Measurements from ENCODE around the gene SORCS2. TPM values are rescaled to one million over a fixed set of nuclear protein-coding genes. Genes with fewer than 3 reads are reported as not detected.

SORCS2 gene
- total RNA-seq, 1 donor from 2014 or later = 1.2 TPM

DNA sequence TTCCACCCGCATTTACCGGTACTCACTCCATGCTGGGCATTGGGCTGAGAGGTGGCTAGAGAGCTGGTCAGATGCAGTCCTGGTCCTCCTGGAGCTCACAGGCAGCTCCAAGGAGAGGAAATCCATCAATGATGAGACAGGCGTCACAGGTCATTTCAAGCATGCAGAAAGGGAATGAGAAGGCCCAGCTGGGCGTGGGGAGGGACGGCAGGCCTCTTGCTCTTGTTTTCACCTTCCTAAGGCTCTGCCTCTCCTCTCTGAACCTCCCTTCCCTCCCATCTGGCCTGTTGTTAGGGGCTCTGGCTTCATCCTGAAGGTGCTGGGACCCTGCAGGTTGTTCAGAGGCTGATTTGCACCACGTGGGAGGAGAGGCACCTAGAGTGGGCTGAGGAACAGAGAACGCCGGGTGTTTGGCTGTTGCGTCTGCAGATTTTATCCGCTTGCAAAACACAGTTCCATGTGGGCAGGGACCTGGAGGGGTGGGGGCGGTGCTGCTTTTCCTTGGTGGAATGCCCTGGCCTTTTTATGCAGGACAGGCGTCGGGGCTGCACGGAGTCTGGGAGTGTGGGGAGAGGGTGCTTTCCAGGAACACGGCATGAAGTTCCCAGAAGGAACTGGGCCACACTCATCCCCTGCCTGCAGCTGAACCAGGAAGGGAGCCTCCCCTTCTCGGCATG is 323.9 kb downstream of the SORCS2 start:
- intact Hi-C loops (cut with DNase I) = loop anchor here (5.0 kb wide), 1 partner anchor 116 kb away; no protein-coding TSS in a partner anchor
- no peak for ATAC-seq (ENCODE audit: poor library complexity)
- DNase-seq = no peak

DNA sequence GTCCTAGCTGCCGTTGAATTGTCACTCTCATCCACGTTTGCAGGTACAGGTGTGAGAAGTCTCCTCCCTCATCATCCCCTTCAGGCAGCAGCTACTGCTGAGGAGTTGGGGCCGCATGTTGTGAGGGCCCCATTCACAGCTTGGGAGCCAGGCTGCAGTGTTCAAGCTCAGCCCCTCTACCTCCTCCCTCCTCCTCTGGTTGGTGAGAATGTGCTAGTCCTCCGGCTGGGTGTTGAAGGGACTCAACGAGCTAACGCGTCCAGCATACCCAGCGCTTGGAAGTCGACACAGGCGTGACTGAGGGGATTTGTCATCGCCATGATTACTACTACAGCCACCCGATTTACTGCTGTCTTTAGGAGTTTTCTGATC is 324.4 kb downstream of the SORCS2 start:
- intact Hi-C loops (cut with DNase I) = loop anchor here (5.0 kb wide), 1 partner anchor 116 kb away; no protein-coding TSS in a partner anchor
- DNase-seq (no peak), ATAC-seq (ENCODE audit: poor library complexity) (peak; percentile 67)

DNA sequence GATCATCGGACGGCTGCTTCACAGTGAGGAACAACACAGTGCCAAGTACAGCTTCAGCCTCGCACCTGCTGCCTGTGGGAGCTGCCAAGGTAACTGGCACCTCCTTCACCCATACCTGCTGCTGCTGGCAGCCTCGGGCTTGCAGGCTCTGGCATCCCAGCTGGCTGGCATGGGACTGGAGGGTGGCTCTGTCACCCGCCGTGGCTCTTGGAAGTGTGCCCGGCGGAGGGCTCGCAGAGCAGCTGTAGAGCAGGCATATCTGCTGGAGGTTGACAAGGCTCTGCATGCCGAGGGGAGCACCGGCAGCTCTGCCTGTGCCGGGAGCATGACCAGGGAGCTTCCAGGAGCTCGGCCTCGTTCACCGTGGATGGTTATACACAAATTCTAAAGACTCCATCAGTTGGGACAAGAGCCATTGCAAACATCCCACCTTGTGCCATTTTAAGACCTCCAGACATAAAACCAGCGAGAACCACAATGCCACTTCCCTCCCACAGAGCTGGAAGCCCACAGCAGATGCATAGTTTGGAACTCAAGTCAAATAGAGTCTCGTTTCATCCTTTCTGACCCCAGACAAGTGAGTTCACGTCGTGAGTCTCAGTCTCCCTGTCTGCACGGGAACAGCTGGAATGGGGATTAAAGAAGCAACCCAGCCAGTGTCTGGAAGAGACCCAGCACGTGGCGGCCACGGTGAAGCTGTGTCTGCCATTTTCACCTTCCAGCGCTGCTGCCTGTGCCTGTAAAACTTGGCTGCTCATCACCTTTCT is 326.7 kb downstream of the SORCS2 start:
- DNase-seq (peak; percentile 78), ATAC-seq (ENCODE audit: poor library complexity) (peak; percentile 87)
- intact Hi-C loops (cut with DNase I) = loop anchor here (5.0 kb wide), 1 partner anchor 113 kb away; no protein-coding TSS in a partner anchor

DNA sequence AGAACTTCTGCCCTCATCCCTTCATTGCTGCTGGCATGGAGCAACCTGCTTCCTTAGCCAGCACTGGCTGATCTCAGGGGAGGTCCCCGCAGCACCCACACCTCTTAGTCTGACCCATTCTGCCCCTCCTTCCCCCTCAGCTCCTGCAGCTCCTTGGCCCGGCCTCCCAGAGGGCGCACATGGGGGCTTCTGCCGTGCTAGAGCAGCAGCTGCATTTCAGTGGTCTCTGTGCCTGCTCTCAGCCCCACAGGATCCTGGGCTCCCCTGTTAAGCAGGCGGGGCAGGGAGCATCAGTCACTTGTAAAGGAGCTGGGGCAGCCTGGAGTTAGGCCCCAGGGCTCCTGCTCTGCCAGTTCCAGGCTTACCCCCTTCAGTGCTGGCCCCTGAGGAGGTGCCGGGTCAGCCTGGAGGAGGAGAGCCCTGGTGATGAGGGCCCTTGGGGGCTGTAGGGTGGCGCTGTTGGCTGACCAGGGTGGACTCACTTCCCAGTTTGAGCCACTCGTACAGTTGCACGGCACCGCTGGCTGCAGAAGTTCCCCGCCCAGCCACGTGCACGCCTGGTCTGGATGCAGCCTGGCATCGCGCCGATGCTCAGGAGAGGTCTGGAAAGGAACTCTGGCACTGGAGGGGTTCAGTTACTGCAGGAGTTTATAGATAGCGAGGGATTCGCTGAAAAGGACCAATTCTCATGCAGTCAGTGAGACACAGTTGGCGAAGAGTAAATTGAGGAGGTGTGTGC is 327.5 kb downstream of the SORCS2 start:
- DNase-seq (no peak), ATAC-seq (ENCODE audit: poor library complexity) (no peak)
- intact Hi-C loops (cut with DNase I) = loop anchor here (5.0 kb wide), 1 partner anchor 112 kb away; no protein-coding TSS in a partner anchor

DNA sequence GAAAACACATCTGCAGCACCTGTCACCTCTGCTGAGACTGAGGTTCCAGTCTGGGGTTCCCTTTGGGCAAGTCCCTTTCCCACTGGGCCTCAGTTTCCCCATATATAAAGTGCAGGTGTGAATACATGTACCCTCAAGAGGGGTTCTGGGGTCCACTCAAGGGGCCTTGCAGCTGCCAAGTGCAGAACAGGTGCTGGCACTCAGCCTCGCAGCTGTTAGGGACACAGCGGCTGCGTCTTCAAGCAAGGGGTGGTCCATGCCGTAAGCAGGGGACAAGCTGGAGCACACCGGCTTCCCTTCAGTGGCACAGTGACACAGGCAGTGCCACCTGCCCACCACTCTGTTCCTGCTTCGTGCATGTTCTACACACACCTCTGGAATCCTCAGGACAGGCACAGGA is 329.3 kb downstream of the SORCS2 start:
- ATAC-seq (ENCODE audit: poor library complexity) (no peak), DNase-seq (no peak)
- intact Hi-C loops (cut with DNase I) = no loop called here

DNA sequence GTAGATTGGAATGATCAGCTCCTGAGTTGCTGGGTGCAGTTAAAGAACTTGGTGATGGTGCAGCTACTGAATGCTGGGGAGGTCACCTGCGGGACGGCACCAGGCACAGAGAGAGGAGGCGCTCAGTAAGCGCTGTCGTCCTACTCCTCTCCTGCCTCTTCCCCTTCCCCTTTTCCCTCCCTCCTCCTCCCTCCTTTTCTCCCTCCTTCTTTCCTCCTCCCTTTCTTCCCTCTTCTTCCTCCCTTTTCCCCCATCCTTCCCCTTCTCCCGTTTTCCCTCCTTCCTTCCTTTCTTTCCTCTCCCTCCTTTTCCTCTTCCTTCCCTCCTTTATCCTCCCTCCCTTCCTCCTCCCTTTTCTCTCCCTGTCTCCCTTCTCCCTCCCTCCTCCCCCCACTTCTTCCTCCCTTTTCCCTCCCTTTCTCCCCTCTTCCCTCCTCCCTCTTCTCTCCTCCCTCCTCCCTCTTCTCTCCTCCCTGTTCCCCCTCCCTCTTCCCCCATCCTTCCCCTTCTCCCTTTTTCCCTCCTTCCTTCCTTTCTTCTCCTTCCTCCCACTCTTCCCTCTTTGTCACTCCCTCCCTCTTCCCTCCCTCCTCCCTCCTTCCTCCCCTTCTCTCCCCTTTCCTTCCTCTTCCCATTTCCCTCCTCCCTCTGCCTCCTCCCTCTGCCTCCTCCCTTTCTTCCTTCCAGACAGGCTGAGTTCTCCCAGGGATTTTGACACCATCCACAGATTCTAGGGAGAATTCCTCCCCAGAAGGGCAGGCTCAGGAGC is 330.3 kb downstream of the SORCS2 start:
- no peak for DNase-seq
- intact Hi-C loops (cut with DNase I) = no loop called here
- ATAC-seq (ENCODE audit: poor library complexity) = no peak

DNA sequence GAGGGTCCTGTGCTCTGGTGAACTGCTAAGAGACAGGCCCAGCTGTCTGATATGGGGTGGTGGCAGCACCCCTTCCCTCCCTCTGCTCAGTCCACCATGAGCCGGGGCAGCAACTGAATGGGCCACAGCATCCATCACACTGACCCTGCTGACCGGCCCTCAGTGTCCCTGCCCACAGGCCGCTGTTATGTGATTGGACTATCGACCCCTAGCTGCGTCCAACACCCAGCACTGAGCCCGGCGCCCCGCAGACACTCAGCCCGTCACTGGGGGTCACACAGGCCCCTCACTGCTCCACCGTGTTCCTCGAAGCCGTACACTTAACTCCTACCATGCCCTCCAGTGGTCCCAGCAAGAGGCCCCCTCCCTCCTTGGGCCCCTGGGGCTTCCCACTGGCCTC is 331.2 kb downstream of the SORCS2 start:
- ATAC-seq (ENCODE audit: poor library complexity) (no peak), DNase-seq (no peak)
- intact Hi-C loops (cut with DNase I) = no loop called here

DNA sequence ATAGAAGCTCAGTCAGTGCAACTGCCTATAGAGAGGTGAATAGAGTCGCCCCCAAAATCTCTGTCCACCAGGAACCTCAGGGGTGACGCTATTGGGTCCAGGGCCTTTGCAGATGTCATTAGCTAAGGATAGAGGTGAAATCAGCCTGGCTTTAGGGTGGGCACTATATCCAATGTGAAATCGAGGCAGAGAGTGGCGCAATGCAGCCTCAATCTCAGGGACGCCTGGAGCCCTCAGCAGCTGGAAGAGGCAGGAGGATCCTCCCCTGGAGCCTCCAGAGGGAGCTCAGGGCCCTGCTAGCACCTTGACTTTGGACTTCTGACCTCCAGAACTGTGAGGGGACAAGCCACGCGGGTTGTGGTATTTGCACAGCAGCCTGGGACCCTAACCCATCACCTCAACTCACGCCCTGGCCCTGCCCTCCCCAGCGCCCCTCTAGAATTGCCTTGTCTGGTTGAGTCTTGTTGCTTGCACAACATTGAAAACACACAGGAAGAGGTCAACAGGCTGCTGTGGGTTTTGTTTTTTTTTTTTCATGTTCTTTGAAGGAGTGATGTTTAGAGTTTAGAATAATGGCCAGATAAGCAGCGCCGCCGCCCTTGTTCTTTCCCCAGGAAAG is 331.8 kb downstream of the SORCS2 start:
- ATAC-seq (ENCODE audit: poor library complexity) = no peak
- intact Hi-C loops (cut with DNase I) = no loop called here
- no peak for DNase-seq

DNA sequence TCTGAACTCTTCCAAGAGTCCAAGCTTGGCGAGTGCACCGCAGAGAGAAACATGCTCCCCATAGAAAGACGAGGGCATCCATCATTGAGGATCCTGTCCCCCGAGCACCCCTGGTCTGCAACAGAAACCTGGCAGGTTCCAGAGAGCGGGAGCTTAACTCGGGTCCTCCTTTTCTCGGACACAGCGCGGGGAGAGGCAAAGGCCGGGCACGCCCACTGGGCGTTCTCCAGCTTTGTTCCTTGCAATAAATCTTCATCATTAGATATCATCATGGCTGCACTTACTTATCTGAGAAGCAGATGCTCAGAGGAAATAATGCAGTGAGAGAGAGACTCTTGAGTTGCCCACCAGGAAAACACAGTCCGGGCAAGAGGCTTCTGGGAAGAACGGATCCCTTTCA is 332.5 kb downstream of the SORCS2 start:
- intact Hi-C loops (cut with DNase I) = no loop called here
- no peak for ATAC-seq (ENCODE audit: poor library complexity)

DNA sequence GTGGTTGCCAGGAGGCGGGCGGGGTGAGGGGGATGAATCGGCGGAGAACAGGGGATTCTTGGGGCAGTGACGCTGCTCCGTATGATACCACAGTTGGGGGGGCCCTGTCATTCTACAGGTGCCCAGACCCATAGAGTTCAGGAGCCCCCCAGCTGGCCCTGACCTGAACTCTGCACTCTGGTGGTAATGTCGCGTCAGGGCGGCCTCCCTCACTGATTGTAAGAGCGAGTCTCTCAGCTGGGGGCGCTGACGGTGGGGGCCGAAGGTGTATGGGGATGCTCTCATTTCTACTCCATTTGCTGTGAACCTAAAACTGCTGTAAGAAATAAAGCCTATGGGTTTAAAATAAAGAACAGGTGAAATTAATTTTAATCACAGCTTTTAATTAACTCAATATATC is 334.2 kb downstream of the SORCS2 start:
- no peak for ATAC-seq (ENCODE audit: poor library complexity)
- intact Hi-C loops (cut with DNase I) = no loop called here

More for the DNA sequence above, 332.5 kb downstream of the SORCS2 start:
- DNase-seq = no peak

DNA sequence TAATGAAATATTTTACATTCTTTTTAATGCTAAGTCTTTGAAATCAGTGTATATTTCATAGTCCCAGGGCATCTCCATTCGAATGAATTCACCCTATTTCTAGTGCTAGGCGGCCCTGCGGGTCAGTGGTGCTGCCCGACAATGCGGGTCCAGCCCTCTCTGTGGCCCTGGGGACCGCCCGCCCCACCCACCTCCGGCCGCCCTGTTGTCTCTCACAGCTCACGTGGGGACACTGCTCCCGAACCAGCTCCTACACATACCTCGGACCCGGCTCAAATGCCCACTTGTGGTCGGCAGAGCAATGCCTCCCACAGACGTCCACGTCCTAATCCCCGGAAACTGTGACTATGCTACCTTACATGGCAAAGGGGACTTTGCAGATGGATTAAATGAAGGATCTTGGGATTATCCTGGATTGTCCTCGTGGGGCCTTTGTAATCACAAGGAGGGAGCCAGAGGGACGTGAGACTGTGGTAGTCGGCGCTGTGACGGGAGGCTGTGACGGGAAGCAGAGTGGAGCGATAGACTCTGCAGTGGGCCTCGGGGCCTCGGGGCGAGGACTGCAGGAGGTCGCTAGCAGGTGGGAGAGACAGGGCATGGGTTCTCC is 334.7 kb downstream of the SORCS2 start:
- ATAC-seq (ENCODE audit: poor library complexity) = no peak
- DNase-seq = no peak
- intact Hi-C loops (cut with DNase I) = no loop called here

More for the DNA sequence above, 334.2 kb downstream of the SORCS2 start:
- no peak for DNase-seq

DNA sequence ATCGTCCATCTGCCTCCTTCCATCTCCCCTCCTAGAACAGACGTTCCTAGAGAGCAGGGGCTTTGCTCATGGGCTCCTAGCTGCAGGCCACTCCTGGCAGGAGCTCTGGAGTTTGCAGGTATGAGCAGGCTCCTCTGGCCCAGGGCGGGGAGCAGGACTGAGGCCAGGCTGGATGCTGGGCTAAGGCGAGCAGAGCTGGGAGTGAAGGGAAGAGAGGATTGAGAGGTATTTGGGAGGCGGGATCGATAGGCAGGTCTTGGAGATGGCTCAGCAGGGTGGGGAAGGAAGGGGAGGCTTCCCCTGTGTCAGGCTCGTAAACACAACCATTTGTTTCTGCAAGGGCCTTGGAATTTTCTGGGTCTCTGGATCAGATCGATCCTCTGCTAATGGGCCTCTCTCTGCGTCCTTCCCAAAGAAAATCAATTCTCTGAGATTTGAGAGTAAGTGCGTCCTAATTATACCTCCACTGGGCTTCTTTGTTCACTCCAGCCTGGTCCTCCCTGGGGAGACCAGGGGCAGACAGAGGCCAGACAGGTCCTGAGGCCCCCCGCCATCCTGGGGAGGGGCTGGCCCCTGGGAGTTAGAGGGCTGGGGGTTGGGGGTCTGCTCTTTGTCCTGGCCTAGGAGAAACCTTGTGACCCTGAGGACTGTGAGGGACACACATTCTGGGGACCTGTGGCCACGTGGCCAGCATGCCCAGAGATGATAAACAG is 337.2 kb downstream of the SORCS2 start:
- ATAC-seq (ENCODE audit: poor library complexity) (no peak), DNase-seq (no peak)
- intact Hi-C loops (cut with DNase I) = no loop called here

DNA sequence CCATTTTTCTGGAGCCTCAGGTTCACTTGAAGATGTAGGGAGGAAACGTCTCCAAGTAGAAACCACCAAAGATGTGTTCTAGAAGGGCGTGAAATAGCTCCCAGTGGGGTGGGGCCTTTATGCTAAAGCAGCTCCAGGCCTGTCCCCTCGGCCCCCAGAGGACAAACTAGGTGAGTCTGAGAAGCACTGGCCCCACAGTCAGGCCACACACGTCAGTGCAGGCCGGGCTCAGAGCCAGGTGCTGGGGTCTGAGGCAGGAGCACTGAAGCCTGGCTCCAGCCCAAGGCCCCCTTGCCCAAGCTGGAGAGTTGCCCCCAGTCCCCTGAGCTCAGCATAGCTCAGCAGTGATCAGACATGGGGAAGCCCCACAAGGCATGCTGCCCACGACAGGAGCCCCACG is 337.7 kb downstream of the SORCS2 start:
- ATAC-seq (ENCODE audit: poor library complexity) (no peak), DNase-seq (no peak)
- intact Hi-C loops (cut with DNase I) = no loop called here

DNA sequence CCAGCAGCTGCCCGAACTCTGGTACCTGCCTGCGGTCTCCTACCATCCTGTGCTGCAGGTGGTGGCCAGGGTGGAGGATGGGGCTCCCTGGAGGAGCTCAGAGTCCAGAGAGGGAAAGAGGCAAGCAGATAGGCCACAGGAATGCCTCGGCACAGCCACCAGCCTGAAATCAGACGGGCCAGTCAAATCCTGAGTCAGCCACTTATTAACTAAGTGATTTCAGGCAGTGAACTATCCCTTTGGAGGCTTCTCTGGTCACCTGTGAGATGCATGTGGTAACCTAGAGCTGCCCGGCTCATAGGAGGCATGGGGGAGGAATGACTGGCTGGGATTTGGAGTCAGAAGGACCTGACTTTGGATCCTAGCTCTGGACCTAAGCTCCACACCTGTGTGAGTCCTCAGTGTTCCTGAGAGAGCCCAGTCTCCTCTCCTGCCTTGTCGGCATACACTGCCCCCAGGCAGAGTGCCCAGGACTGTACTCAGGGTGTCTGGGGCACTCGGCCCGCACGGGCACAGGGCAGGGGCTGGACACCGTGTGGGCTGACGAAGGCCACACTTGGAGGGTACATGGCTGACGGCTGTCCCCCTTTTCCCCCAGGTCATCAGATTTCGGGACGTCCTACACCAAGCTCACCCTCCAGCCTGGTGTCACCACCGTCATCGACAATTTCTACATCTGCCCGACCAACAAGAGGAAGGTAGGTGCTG is 338.7 kb downstream of the SORCS2 start:
- intact Hi-C loops (cut with DNase I) = no loop called here
- DNase-seq (no peak), ATAC-seq (ENCODE audit: poor library complexity) (no peak)

DNA sequence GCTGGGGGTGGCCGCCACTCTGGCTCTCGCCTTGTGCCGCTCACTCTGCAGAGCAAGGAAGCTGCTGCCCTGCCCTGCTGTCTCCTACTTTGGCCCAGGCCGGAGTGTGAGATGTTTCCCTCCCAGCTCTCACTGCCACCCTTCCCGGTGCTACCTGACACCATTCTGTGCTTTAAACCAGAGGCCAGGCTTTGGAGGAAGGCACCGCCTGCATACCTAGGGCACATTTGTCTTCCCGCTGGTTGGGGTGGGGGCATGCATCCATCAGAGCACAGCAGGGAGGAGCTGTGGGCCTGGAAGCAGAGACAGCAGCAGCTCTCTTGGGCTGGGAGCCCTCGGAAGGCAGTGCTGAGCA is 339.3 kb downstream of the SORCS2 start:
- ATAC-seq (ENCODE audit: poor library complexity) (no peak), DNase-seq (no peak)
- intact Hi-C loops (cut with DNase I) = no loop called here

DNA sequence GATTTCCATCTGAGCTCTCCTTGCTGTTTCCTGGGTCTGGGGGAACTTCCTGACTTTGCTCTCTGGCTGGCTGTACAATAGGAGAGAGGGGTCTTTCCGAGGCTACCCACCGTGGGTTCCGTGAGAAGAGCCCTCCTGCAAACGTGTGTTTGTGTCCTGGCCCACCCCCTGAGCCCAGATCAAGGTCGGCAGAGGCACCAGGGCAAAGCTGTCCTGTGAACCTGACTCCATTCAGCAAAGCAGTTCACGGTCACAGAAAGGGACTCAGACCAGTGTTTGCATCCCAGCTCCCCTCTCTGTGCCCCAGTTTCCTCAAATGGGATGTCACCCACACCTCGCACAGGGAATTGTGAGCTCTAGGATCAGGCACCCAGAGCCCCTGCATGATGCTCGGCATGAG is 339.7 kb downstream of the SORCS2 start:
- intact Hi-C loops (cut with DNase I) = no loop called here
- ATAC-seq (ENCODE audit: poor library complexity) = no peak
- DNase-seq = no peak

DNA sequence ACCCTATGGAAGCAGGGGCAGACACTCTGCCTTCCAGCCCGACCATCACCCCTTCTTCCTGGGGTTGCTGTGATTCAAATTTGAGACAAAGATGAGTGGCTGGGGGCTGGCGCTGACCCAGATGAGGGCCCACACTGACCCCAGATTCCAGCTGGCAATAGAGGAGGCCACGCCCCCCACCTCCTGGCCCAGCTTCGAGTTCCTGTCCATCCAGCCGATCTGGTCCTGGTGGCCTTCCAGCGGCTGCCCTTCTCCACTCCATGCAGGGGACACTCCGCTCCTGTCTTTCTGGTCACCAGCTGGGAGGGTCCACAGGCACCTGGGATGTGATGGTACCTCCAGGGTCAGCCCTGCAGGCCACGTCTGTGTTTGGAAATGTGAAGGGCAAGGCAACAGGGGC is 340.9 kb downstream of the SORCS2 start:
- DNase-seq (no peak), ATAC-seq (ENCODE audit: poor library complexity) (no peak)
- intact Hi-C loops (cut with DNase I) = no loop called here

Data from Right ventricle myocardium superior (tissue), 1 donor.